Neuronal stem cell (in vitro differentiated cells): ENCODE measurements around the gene PSMG4.

Source experiments
- DNase-seq: peaks from one replicate; pipeline ENCODE4 v3.0.0-alpha.2; 2013; ENCODE audit warnings: low spot score
- H2AFZ ChIP-seq: one replicate; pipeline ENCODE4 v1.6.1; 2013; ENCODE audit warnings: mild to moderate bottlenecking, low read length, inconsistent platforms
- H2AK5ac ChIP-seq: 2 replicates; pipeline ENCODE4 v1.6.1; 2013; ENCODE audit warnings: low read depth, mild to moderate bottlenecking, inconsistent platforms, low read length, moderate library complexity, mixed read lengths
- H2BK120ac ChIP-seq: 2 replicates; pipeline ENCODE4 v1.6.1; 2013; ENCODE audit warnings: low read depth, mild to moderate bottlenecking, inconsistent platforms, low read length, moderate library complexity, mixed read lengths
- H2BK12ac ChIP-seq: one replicate; pipeline ENCODE4 v1.6.1; 2013; ENCODE audit warnings: low read length, inconsistent platforms
- H2BK15ac ChIP-seq: 2 replicates; pipeline ENCODE4 v1.6.1; 2013; ENCODE audit warnings: mild to moderate bottlenecking, low read length, inconsistent platforms, mixed read lengths
- H2BK5ac ChIP-seq: one replicate; pipeline ENCODE4 v1.6.1; 2013; ENCODE audit warnings: inconsistent platforms, mild to moderate bottlenecking, low read length, moderate library complexity
- H3K14ac ChIP-seq: one replicate; pipeline ENCODE4 v1.6.1; 2013; ENCODE audit warnings: low read length, inconsistent platforms
- H3K18ac ChIP-seq: 2 replicates; pipeline ENCODE4 v1.6.1; 2013; ENCODE audit warnings: low read length, inconsistent platforms
- H3K23ac ChIP-seq: 2 replicates; pipeline ENCODE4 v1.6.1; 2013; ENCODE audit warnings: low read depth, mild to moderate bottlenecking, mixed read lengths, low read length, inconsistent platforms; ENCODE audit not compliant: poor library complexity
- H3K27ac ChIP-seq: replicated peaks from 3 replicates; pipeline ENCODE4 v1.5.1; 2013; ENCODE audit warnings: low read length, inconsistent platforms
- H3K27me3 ChIP-seq, 3 experiments: 2 replicates each; pipeline ENCODE4 v1.6.1; 2013; ENCODE audit warnings: low read length in 3 of 3, mild to moderate bottlenecking in 2 of 3, inconsistent platforms in 1 of 3, low read depth in 1 of 3, mixed read lengths in 1 of 3, moderate library complexity in 1 of 3; ENCODE audit not compliant: control insufficient read depth in 3 of 3, insufficient read depth in 3 of 3
- H3K36me3 ChIP-seq, 2 donors: replicated peaks in 1 of 2; 2 replicates each; pipeline ENCODE4 v1.6.1; 2013; ENCODE audit warnings: low read length in 2 of 2; ENCODE audit not compliant: control insufficient read depth in 2 of 2, insufficient read depth in 2 of 2
- H3K4ac ChIP-seq: 2 replicates; pipeline ENCODE4 v1.6.1; 2013; ENCODE audit warnings: inconsistent platforms, mild to moderate bottlenecking, low read length, moderate library complexity
- H3K4me1 ChIP-seq, 2 donors: 1 replicate in 1 of 2; 2 replicates in 1 of 2; pipeline ENCODE4 v1.6.1; 2013; ENCODE audit warnings: low read length in 2 of 2, low read depth in 1 of 2; ENCODE audit not compliant: control insufficient read depth in 2 of 2, insufficient read depth in 1 of 2
- H3K4me2 ChIP-seq: one replicate; pipeline ENCODE4 v1.6.1; 2013; ENCODE audit warnings: mild to moderate bottlenecking, low read length, inconsistent platforms; ENCODE audit not compliant: insufficient read depth, poor library complexity, severe bottlenecking
- H3K4me3 ChIP-seq, 2 donors: 2 replicates each; pipeline ENCODE4 v1.5.1; 2013; ENCODE audit warnings: low read length in 2 of 2, mild to moderate bottlenecking in 2 of 2, inconsistent platforms in 1 of 2, moderate library complexity in 1 of 2
- H3K79me1 ChIP-seq: one replicate; pipeline ENCODE4 v1.6.1; 2013; ENCODE audit warnings: low read depth, mild to moderate bottlenecking, inconsistent platforms, low read length, moderate library complexity
- H3K9ac ChIP-seq: one replicate; pipeline ENCODE4 v1.6.1; 2013; ENCODE audit warnings: mild to moderate bottlenecking, low read depth, low read length, inconsistent platforms; ENCODE audit not compliant: poor library complexity
- H3K9me3 ChIP-seq, 2 donors: replicated peaks in 1 of 2; 2 replicates each; pipeline versions ENCODE3 to v1.6.1; 2013; ENCODE audit warnings: low read length in 2 of 2, mild to moderate bottlenecking in 2 of 2, inconsistent platforms in 1 of 2, low read depth in 1 of 2, mixed read lengths in 1 of 2, moderate library complexity in 1 of 2; ENCODE audit not compliant: control insufficient read depth in 2 of 2, insufficient read depth in 1 of 2
- H4K8ac ChIP-seq: one replicate; pipeline ENCODE4 v1.6.1; 2013; ENCODE audit warnings: low read depth, mild to moderate bottlenecking, inconsistent platforms, low read length, moderate library complexity
- H4K91ac ChIP-seq: one replicate; pipeline ENCODE4 v1.6.1; 2013; ENCODE audit warnings: low read length, low read depth, mild to moderate bottlenecking, inconsistent platforms; ENCODE audit not compliant: poor library complexity
- WGBS, 2 donors: extraction: QIAGEN DNeasy Blood & Tissue Kit; methylation state at CpG; one replicate each; pipeline ENCODE4 v1.1.7; 2013; ENCODE audit warnings: missing lambda C conversion rate in 2 of 2, mixed read lengths in 1 of 2; ENCODE audit not compliant: insufficient read length in 2 of 2, insufficient replicate concordance in 1 of 2; ENCODE audit errors: extremely low coverage in 2 of 2; 5-methylcytosine and 5-hydroxymethylcytosine counted together

PSMG4 gene

DNA sequence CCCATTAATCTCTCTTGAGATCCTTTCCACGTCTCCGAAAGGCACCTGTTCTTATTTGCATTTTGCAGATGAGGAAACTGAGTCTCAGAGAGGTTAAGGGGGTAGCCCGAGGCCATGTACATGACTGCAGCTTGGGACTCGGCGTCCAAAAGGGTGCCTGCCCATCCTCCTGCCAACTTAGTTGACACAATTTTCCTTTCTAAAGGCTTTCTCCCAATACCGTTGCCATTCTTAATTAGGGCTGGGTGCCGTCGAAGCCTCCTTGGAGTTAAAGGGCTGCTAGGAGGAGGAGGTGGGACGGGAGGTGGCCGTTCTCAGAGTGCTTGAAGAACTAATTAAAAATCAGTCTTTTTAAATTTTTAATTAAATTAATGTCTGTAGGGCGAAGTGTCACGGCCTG, 546 bp upstream of the PSMG4 start:
- Histone ChIP-seq H3K27ac (no peak overlapping the region), H3K4me2 (no peak overlapping the region), H3K27me3 (peaks cover 0 to 3% (median 0%) of the 10 kb centered on the region in 3 experiments), H2BK12ac (no peak overlapping the region), H3K9ac (no peak overlapping the region), H2AK5ac (no peak overlapping the region), H3K9me3 (no peaks in the 10 kb centered on the region), H4K91ac (no peak overlapping the region), H4K8ac (no peak overlapping the region), H3K18ac (peak overlapping the region; percentile 25), H3K36me3 (peaks cover under 1 to 26% of the 10 kb centered on the region in 2 donors), H3K14ac (no peak overlapping the region), H3K4me3 (peak overlapping the region in 1 of 2 donors; percentile 100), H3K79me1 (peaks cover 8% of the 10 kb centered on the region), H3K23ac (no peak overlapping the region), H2BK120ac (no peak overlapping the region), H2BK15ac (no peak overlapping the region), H3K4ac (no peak overlapping the region), H2AFZ (peak overlapping the region; percentile 76), H3K4me1 (peaks cover 0 to 10% of the 10 kb centered on the region in 2 donors), H2BK5ac (no peak overlapping the region)
- DNase-seq, result no peak
- WGBS, 2 donors, result no CpG with 5 or more reads among the region's 12 CpGs

GRCh38 chr6:3259491-3259958, 778 bp downstream of the PSMG4 start:
- Histone ChIP-seq H3K27ac (no peak overlapping the region), H3K9me3 (no peaks in the 10 kb centered on the region), H2BK5ac (no peak overlapping the region), H3K9ac (peak overlapping the region; percentile 97), H2AFZ (peak overlapping the region; percentile 95), H4K91ac (no peak overlapping the region), H3K4me2 (peak overlapping the region; percentile 90), H2BK12ac (no peak overlapping the region), H3K14ac (no peak overlapping the region), H2BK15ac (no peak overlapping the region), H3K4me3 (peak overlapping the region; percentile 94 to 100), H4K8ac (no peak overlapping the region), H2BK120ac (peak overlapping the region; percentile 69), H3K36me3 (peaks cover 10 to 39% of the 10 kb centered on the region in 2 donors), H3K79me1 (peaks cover 15% of the 10 kb centered on the region), H3K23ac (peak overlapping the region; percentile 9), H3K18ac (peak overlapping the region; percentile 86), H2AK5ac (peak overlapping the region; percentile 62), H3K27me3 (peaks cover 0 to 3% (median 0%) of the 10 kb centered on the region in 3 experiments), H3K4ac (no peak overlapping the region), H3K4me1 (peaks cover 0 to 10% of the 10 kb centered on the region in 2 donors)
- DNase-seq, result no peak
- no CpG with 5 or more reads among the region's 21 CpGs for WGBS, 2 donors

DNA sequence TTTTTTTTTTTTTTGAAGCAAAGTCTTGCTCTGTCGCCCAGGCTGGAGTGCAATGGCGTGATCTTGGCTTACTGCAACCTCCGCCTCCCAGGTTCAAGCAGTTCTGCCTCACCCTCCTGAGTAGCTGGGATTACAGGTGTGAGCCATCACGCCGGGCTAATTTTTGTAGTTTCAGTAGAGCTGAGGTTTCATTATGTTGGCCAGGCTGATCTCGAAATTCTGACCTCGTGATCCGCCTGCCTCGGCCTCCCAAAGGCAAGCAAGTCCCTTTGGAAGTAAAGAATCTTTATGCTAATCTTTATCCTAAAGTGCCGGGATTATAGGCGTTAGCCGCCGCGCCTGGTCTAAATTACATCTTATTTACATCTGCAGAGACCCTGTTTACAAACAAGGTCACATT, 1.5 kb downstream of the PSMG4 start:
- Histone ChIP-seq H2AFZ (no peak overlapping the region), H3K36me3 (peaks cover 10 to 47% of the 10 kb centered on the region in 2 donors), H2BK12ac (no peak overlapping the region), H3K4me2 (no peak overlapping the region), H2AK5ac (no peak overlapping the region), H2BK120ac (no peak overlapping the region), H3K4me3 (no peak overlapping the region), H3K4me1 (peaks cover 0 to 10% of the 10 kb centered on the region in 2 donors), H3K79me1 (peaks cover 15% of the 10 kb centered on the region), H3K27ac (no peak overlapping the region), H2BK15ac (no peak overlapping the region), H4K8ac (no peak overlapping the region), H3K27me3 (peaks cover 0 to 3% (median 0%) of the 10 kb centered on the region in 3 experiments), H3K4ac (no peak overlapping the region), H2BK5ac (no peak overlapping the region), H3K23ac (no peak overlapping the region), H3K18ac (no peak overlapping the region), H3K14ac (no peak overlapping the region), H4K91ac (no peak overlapping the region), H3K9me3 (no peaks in the 10 kb centered on the region), H3K9ac (no peak overlapping the region)
- DNase-seq, result no peak
- WGBS, 2 donors, result no CpG with 5 or more reads among the region's 14 CpGs

DNA sequence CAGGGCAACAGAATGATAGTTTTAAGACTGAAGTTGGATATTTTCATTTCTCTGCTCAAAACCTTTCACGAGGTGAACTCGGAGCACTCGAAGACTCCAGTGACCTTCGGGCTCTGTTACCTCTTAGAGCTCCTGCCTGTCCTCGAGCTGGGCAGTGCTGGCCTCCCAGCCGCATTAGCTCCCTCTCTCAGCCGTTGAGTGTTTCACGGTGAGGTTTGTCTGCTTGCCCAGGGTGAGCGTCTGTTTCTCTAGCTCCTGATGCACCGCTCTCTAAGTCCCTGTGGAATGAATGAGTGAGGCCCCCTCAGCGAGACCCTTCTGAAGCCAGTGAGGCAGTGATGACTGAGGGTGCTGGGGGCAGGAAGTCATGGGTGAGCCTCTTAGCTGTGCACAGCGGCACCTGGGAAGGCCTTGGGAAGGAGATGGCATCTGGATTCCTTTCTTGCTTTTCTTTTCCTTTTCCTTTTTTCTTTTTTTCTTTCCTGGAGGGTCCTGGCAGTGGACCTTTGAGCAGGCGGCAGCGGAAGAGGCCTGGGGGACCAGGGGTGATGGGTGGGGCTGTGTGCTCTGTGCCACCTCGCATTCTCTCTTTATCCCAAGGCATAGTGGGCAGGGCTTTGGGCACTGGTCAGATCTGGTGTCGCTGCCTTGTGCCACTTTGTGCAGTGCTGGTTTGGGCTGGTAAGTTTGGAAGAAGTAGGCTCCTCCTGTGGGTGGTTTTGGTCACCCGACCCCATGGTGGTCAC, 2.2 kb downstream of the PSMG4 start:
- Histone ChIP-seq H2BK15ac (no peak overlapping the region), H3K18ac (no peak overlapping the region), H3K79me1 (peaks cover 15% of the 10 kb centered on the region), H3K36me3 (peaks cover 12 to 53% of the 10 kb centered on the region in 2 donors), H3K4ac (no peak overlapping the region), H3K4me3 (no peak overlapping the region), H3K9me3 (no peaks in the 10 kb centered on the region), H3K23ac (no peak overlapping the region), H2BK5ac (no peak overlapping the region), H3K4me1 (peaks cover 0 to 10% of the 10 kb centered on the region in 2 donors), H3K27me3 (peaks cover 0 to 3% (median 0%) of the 10 kb centered on the region in 3 experiments), H4K91ac (no peak overlapping the region), H2BK12ac (no peak overlapping the region), H3K9ac (no peak overlapping the region), H2AK5ac (no peak overlapping the region), H3K4me2 (no peak overlapping the region), H3K27ac (no peak overlapping the region), H2BK120ac (no peak overlapping the region), H3K14ac (no peak overlapping the region), H4K8ac (no peak overlapping the region), H2AFZ (no peak overlapping the region)
- no CpG with 5 or more reads among the region's 17 CpGs for WGBS, 2 donors
- no peak for DNase-seq
